SIG-M5 (cell line): ENCODE data around the gene KLHL40.
"Not testable (repeated sequence)": the region's sequence is repeated elsewhere in the genome, so short reads cannot be mapped to it uniquely, and the experiment has no call there.

Experiments
- DNase-seq: peaks from one replicate; lab custom pipeline; 2025; lab: John Stamatoyannopoulos, UW

Gene KLHL40

DNA sequence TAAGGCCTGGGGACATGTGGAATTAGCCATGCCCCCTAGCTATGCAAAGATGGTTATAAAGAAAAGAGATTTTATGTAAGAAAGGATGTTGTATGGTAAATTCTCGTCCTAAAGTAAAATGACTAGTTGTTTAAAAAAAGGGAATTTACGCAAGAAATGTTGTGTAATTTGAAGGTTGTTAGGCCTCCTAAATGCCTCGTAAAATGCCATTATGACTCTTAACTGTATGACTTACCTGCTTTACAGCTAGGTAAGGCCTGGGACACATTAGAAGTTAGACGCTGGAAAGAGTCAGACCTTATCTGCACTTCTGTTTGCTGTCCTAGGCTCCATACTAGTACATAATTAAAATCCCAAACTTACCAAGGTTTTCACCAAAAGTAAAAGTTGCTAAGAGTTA lies 34.8 kb downstream of the KLHL40 start:
- no peak for DNase-seq

GRCh38 chr3:42721690-42722089 lies 36.4 kb downstream of the KLHL40 start:
- DNase-seq = no peak

GRCh38 chr3:42722442-42722841 lies 37.1 kb downstream of the KLHL40 start:
- DNase-seq = not testable (repeated sequence)

DNA sequence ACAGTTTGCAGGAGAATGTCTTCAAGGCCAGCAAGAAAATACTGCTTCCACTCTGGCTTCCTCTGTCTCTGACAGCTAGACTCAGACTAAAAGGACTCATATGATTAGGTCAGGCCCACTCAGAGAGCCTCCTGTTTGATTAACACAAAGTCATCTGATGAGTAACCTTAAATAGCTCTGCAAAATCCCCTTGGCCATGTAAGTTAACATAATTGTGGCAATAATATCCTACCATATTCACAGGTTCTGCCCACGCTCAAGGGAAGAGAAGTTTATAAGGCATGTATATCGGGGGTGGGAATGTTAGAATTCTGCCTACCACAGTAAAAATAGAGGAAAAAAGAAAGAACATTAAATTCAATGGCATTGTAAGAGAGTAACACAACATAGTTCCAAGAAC lies 37.9 kb downstream of the KLHL40 start:
- DNase-seq = no peak

- DNase-seq = no peak
Observed at GRCh38 chr3:42725454-42725853, 40.1 kb downstream of the KLHL40 start.

GRCh38 chr3:42728056-42728455 lies 42.7 kb downstream of the KLHL40 start:
- DNase-seq = no peak

DNA sequence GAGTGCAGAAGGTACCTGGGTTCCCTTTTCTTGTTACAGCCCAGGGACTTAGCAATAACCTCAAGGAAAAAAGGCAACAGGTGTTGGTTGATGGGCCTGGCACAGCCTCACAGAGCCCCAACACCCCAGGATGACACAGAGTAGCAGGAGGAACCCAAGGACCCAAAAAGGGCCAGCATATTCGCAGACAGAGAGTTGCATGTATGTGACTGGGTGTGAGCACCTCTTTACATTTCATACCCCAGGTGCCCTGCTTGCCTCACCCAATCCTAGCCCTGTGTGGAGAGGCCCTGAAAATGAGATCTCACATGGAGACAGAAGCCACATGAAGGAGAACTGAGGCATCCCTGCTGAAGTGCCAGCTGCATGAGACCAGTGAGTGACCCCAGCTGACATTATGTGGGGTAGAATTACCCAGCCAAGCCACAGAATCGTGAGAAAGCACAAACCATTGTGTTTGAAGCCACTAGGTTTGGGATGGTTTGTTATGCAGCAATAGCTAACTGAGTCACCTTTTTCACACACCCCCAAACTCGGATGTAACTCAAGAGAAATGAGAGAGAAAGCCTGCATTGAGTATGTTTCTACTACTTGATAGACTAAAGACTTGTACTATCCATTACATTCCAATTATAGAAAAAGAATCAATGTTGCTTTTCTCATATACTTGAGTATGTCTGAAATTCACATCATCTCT lies 43.5 kb downstream of the KLHL40 start:
- DNase-seq = no peak

GRCh38 chr3:42729404-42730145 lies 44.2 kb downstream of the KLHL40 start:
- DNase-seq = no peak

GRCh38 chr3:42730294-42730693 lies 45.0 kb downstream of the KLHL40 start:
- DNase-seq = no peak

GRCh38 chr3:42730706-42731420 lies 45.5 kb downstream of the KLHL40 start:
- DNase-seq = no peak

DNA sequence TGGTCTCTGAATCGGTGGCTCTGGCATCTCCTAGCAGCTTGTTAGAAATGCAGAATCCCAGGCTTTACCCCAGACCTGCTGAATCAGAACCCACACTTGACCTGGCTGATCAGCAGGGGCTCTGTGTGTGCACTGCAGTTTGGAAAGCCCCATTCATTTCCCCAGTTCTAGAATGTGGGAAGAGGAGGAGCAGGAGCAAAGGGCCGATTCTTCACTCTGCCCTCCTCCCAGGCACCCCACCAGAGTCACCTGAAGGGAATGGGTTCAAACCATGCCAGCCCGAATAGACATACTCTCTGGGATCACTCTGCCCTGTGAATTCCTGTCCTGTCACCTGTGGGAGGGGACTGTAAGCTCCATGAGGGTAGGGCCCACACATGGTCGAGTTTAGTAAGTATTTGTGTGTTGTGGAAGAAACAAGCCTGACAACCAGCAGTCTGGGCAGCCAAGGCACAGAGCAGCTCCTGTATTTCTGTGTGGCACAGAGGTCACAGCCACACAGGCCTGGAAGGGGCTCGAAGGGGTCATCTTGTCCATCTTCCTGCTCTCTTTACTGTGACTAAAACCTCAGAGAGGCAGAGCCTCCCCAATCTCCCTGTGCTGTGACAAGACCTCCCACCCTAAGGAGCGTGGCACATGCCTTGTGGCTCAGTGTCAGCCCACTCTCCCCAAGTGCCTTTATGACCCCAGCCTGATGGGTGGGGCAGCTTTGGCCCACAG lies 46.3 kb downstream of the KLHL40 start:
- no peak for DNase-seq

DNA sequence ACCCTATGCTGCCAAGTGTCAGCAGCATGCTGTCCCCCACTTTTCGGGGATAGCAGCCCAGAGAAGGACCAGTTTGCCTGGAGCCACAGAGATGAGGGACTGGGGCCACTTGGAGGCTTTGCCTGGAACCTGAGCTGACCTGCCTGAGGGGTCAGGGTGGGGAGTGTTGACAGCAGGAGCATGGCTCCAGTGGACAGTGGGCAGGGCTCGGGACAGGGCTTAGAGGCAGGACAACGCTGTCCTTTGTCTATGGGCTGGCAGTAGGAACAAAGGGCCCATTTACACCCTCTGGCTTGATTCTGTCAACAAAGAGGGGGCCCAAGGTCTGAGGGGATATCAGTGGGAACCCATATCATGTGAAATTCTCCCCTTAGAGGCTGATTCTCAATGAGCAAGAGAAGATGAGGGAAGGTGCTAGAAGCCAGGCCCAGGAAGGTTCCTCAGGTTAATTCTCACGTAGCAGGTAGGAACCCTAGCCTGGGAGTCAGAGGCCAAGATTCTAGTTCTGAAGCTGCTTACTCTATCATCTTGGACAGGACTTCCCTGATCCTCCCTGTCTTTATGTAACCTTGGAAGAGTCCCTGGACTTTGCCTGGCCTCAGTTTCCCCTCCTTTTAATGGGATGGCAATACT lies 47.0 kb downstream of the KLHL40 start:
- DNase-seq = no peak

GRCh38 chr3:42732829-42733459 lies 47.6 kb downstream of the KLHL40 start:
- DNase-seq = no peak

- DNase-seq = no peak
Observed at GRCh38 chr3:42733501-42734262, 48.3 kb downstream of the KLHL40 start.

GRCh38 chr3:42734263-42734860 lies 49.0 kb downstream of the KLHL40 start:
- no peak for DNase-seq

GRCh38 chr3:42735019-42735418 lies 49.7 kb downstream of the KLHL40 start:
- DNase-seq = no peak

DNA sequence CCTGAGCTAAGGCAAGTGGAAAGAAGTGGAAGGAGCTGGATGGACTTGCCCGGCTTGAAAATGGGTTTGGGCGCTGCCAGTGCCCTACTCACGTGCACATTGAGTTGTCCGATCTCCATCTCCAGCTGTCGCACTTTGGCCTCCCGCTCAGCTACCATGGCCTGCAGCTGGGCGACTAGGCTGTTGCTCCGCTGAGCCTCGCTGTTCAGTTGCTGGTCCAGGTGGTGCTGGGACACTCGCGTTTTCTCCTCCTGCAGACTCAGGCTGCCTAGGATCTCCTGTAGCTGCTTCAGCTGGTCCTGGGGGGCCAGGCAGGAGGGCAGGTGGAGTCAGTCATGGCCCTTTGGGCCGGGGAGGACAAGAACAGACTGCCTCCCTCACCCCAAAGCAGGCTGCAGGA lies 50.3 kb downstream of the KLHL40 start:
- no peak for DNase-seq

GRCh38 chr3:42736081-42736480 lies 50.7 kb downstream of the KLHL40 start:
- DNase-seq = no peak

GRCh38 chr3:42736531-42736930 lies 51.2 kb downstream of the KLHL40 start:
- no peak for DNase-seq
